Measurements from ENCODE around the gene PLSCR5. TPM values are rescaled to one million over a fixed set of nuclear protein-coding genes. Genes with fewer than 3 reads are reported as not detected.

The PLSCR5 gene
- total and polyA plus RNA-seq, 2 experiments from 2014 or later = not detected

DNA sequence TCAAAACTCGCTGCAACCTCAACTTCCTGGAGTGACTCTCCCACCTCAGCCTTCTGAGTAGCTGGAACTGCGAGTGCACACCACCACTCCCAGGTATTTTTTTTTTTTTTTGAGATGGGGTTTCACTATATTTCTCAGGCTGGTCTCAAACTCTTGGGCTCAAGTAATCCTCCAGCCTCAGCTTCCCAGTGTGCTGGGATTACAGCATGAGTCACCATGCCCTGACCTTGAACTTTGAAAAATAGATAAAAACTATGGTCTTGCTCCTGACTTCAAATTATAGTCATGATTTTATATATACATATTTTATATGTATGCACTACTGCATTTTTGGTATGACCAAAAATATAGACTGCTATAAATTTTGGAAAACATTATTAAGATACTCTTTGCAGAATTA lies 6.9 kb upstream of the PLSCR5 start:
- no peaks in the 10 kb centered on the region for H3K79me2 ChIP-seq (replicated peaks; ENCODE audit: insufficient read depth)
- TF ChIP-seq ZNF114 (CRISPR knock-in tag; IDR thresholded peaks at IDR 0.05) (no peak), EZH2 (IDR thresholded peaks at IDR 0.05; ENCODE audit: low read depth, unreplicated experiment) (no peak), STAT1 (IDR thresholded peaks at IDR 0.05; ENCODE audit: unreplicated experiment) (no peak), JUNB (IDR thresholded peaks at IDR 0.05; ENCODE audit: unreplicated experiment) (no peak), ETS1 (IDR thresholded peaks at IDR 0.05) (no peak), CTCF (conservative IDR thresholded peaks at IDR 0.05; ENCODE audit: low read depth in 2 of 2) (no peak)
- DNase-seq (ENCODE audit: low spot score) (no peak), ATAC-seq (no peak)
- Mint-ChIP-seq H3K4me1 (no peaks in the 10 kb centered on the region), H3K9me3 (no peaks in the 10 kb centered on the region), H3K27ac (no peak overlapping the region), H3K27me3 (ENCODE audit: insufficient read depth, low read depth, poor library complexity) (no peaks in the 10 kb centered on the region), H3K36me3 (ENCODE audit: low read depth) (no peaks in the 10 kb centered on the region), H3K4me3 (no peak overlapping the region)
- H2AFZ ChIP-seq = no peak overlapping the region
- H3K27ac ChIP-seq (ENCODE audit: low read depth) = no peak overlapping the region
- no peaks in the 10 kb centered on the region for H4K20me1 ChIP-seq (replicated peaks; ENCODE audit: insufficient read depth)
- H3K4me2 ChIP-seq = no peak overlapping the region
- H3K36me3 ChIP-seq (ENCODE audit: insufficient read depth) = no peaks in the 10 kb centered on the region
- H3K4me3 ChIP-seq = no peak overlapping the region
- no peaks in the 10 kb centered on the region for H3F3A ChIP-seq (replicated peaks; ENCODE audit: low read depth)
- H3K27me3 ChIP-seq (ENCODE audit: insufficient read depth) = no peaks in the 10 kb centered on the region
- no peaks in the 10 kb centered on the region for H3K4me1 ChIP-seq (ENCODE audit: insufficient read depth)
- H3K9me2 ChIP-seq (ENCODE audit: insufficient read depth) = no peaks in the 10 kb centered on the region; the same call in 1 of the 2 replicates

GRCh38 chr3:146611096-146611495 lies 6.0 kb upstream of the PLSCR5 start:
- H3K9me3 Mint-ChIP-seq = no peaks in the 10 kb centered on the region
- no peaks in the 10 kb centered on the region for H3K27me3 Mint-ChIP-seq (ENCODE audit: insufficient read depth, low read depth, poor library complexity)
- H3K27ac Mint-ChIP-seq = no peak overlapping the region
- no peak overlapping the region for H3K4me2 ChIP-seq
- no peaks in the 10 kb centered on the region for H3K4me1 Mint-ChIP-seq
- no peak overlapping the region for H3K4me3 Mint-ChIP-seq
- H3K27me3 ChIP-seq (ENCODE audit: insufficient read depth) = no peaks in the 10 kb centered on the region
- H4K20me1 ChIP-seq (replicated peaks; ENCODE audit: insufficient read depth) = no peaks in the 10 kb centered on the region
- no peak for ATAC-seq
- no peak overlapping the region for H2AFZ ChIP-seq
- H3K4me1 ChIP-seq (ENCODE audit: insufficient read depth) = no peaks in the 10 kb centered on the region
- H3F3A ChIP-seq (replicated peaks; ENCODE audit: low read depth) = no peaks in the 10 kb centered on the region
- DNase-seq (ENCODE audit: low spot score) = no peak
- H3K36me3 ChIP-seq (ENCODE audit: insufficient read depth) = no peaks in the 10 kb centered on the region
- H3K27ac ChIP-seq (ENCODE audit: low read depth) = no peak overlapping the region
- no peak overlapping the region for H3K4me3 ChIP-seq
- H3K79me2 ChIP-seq (replicated peaks; ENCODE audit: insufficient read depth) = no peaks in the 10 kb centered on the region
- H3K9me2 ChIP-seq (ENCODE audit: insufficient read depth) = no peaks in the 10 kb centered on the region; the same call in 1 of the 2 replicates
- H3K36me3 Mint-ChIP-seq (ENCODE audit: low read depth) = no peaks in the 10 kb centered on the region
- TF ChIP-seq ZNF114 (CRISPR knock-in tag; IDR thresholded peaks at IDR 0.05) (no peak), POLR2AphosphoS5 (IDR thresholded peaks at IDR 0.05; ENCODE audit: low read depth) (no peak), ZNF331 (CRISPR knock-in tag; IDR thresholded peaks at IDR 0.05; ENCODE audit: low read depth) (no peak), NANOG (IDR thresholded peaks at IDR 0.05; ENCODE audit: borderline replicate concordance) (no peak), STAT1 (IDR thresholded peaks at IDR 0.05; ENCODE audit: unreplicated experiment) (no peak), CTCF (conservative IDR thresholded peaks at IDR 0.05; ENCODE audit: low read depth in 2 of 2) (no peak), EZH2 (IDR thresholded peaks at IDR 0.05; ENCODE audit: low read depth, unreplicated experiment) (no peak), CREB1 (CRISPR knock-in tag; IDR thresholded peaks at IDR 0.05; ENCODE audit: low read depth) (no peak), ZNF462 (CRISPR knock-in tag; IDR thresholded peaks at IDR 0.05) (no peak)

Measured in GM23338 (cell line).